Activated CD8-positive, alpha-beta T cell treated with anti-CD3 and anti-CD28 coated beads for 36 hours (primary cell): Measurements from ENCODE around the gene RNLS. TPM values are rescaled to one million over a fixed set of nuclear protein-coding genes. Genes with fewer than 3 reads are reported as not detected.
A peak's percentile ranks its signal among the peaks of the same experiment; 100 is the strongest.

ENCODE experiments used
- ATAC-seq: fragments of 200-7000 bp; cut with Tn5 transposase; one replicate; pipeline ENCODE4 v1.10.0; 2021; ENCODE audit warnings: mild to moderate bottlenecking, moderate library complexity
- CTCF ChIA-PET: fragments of 350-600 bp; sonication (Branson Sonifier 250); formaldehyde crosslinking; loops from one replicate; lab custom pipeline; 2021; ENCODE audit warnings: antibody characterized with exemption; lab: Charles Lee
- POLR2A ChIA-PET: fragments of 350-600 bp; sonication (Branson Sonifier 250); formaldehyde crosslinking; loops from one replicate; lab custom pipeline; 2021; ENCODE audit warnings: antibody characterized with exemption; lab: Charles Lee
- DNase-seq: peaks from one replicate; pipeline ENCODE4 v3.0.0-alpha.2; 2020
- H3K27ac Mint-ChIP-seq: one replicate; pipeline ENCODE4 v1.8.0; 2021; ENCODE audit warnings: mild to moderate bottlenecking, mixed read lengths
- H3K27me3 Mint-ChIP-seq: one replicate; pipeline ENCODE4 v1.8.0; 2021; ENCODE audit warnings: mixed read lengths
- H3K36me3 Mint-ChIP-seq: one replicate; pipeline ENCODE4 v1.8.0; 2021; ENCODE audit warnings: low read depth, mixed read lengths
- H3K4me1 Mint-ChIP-seq: one replicate; pipeline ENCODE4 v1.8.0; 2021; ENCODE audit warnings: low read depth, mixed read lengths
- H3K4me3 Mint-ChIP-seq: one replicate; pipeline ENCODE4 v1.8.0; 2021; ENCODE audit warnings: mild to moderate bottlenecking, moderate library complexity, mixed read lengths
- H3K9me3 Mint-ChIP-seq: one replicate; pipeline ENCODE4 v1.8.0; 2021; ENCODE audit warnings: mixed read lengths
- CTCF ChIP-seq: fragments of 200-600 bp; IDR thresholded peaks from one replicate; pipeline ENCODE4 v1.8.0; 2022; ENCODE audit warnings: antibody characterized with exemption, mild to moderate bottlenecking
- intact Hi-C: fragments of 100-400 bp; cut with micrococcal nuclease; formaldehyde crosslinking; loops from one replicate; pipeline ENCODE4 v1.10.0; 2022
- total RNA-seq, 2 experiments: library from RNA; stranded (reverse); gene quantifications; one replicate each; pipeline ENCODE4 v1.2.3, GENCODE V29; 2021

The RNLS gene
- total RNA-seq, 2 experiments from 2014 or later, result 4.5 TPM

GRCh38 chr10:88594482-88594881 lies 11.4 kb upstream of the RNLS start:
- no peaks in the 10 kb centered on the region for H3K36me3 Mint-ChIP-seq
- no peak for ATAC-seq
- peaks cover 6% of the 10 kb centered on the region for H3K27me3 Mint-ChIP-seq
- intact Hi-C loops, result no loop called here
- DNase-seq, result no peak
- peaks cover 9% of the 10 kb centered on the region for H3K4me1 Mint-ChIP-seq
- H3K27ac Mint-ChIP-seq, result no peak overlapping the region
- POLR2A ChIA-PET, result no interaction called here
- no peaks in the 10 kb centered on the region for H3K9me3 Mint-ChIP-seq
- CTCF ChIA-PET, result no interaction called here
- no peak overlapping the region for H3K4me3 Mint-ChIP-seq
- no peak for TF ChIP-seq CTCF

- H3K27me3 Mint-ChIP-seq, result peaks cover 8% of the 10 kb centered on the region
- ChIA-PET POLR2A (interaction anchor here (0.6 to 1.6 kb wide), 2 partner anchors 10 to 66 kb away, joined by 3 to 4 read pairs; partner anchors contain the start of gene RNLS), CTCF (interaction anchor here (1.4 kb wide), 1 partner anchor 67 kb away, joined by 3 read pairs; no protein-coding TSS in a partner anchor)
- peaks cover 1% of the 10 kb centered on the region for H3K4me1 Mint-ChIP-seq
- DNase-seq (no peak), ATAC-seq (no peak)
- H3K36me3 Mint-ChIP-seq, result no peaks in the 10 kb centered on the region
- TF ChIP-seq CTCF, result no peak
- H3K4me3 Mint-ChIP-seq, result no peak overlapping the region
- no peak overlapping the region for H3K27ac Mint-ChIP-seq
- no peaks in the 10 kb centered on the region for H3K9me3 Mint-ChIP-seq
- intact Hi-C loops, result no loop called here
Measured at GRCh38 chr10:88592906-88593305, 9.8 kb upstream of the RNLS start.

- POLR2A ChIA-PET, result interaction anchor here (0.6 to 1.6 kb wide), 2 partner anchors 9 to 66 kb away, joined by 3 to 4 read pairs; partner anchors contain the start of gene RNLS
- no peak for DNase-seq
- CTCF ChIA-PET, result interaction anchor here (1.0 kb wide), 1 partner anchor 9 kb away, joined by 3 read pairs; the partner anchor contains the start of gene RNLS
Measured at GRCh38 chr10:88592381-88592780, 9.3 kb upstream of the RNLS start.

GRCh38 chr10:88586462-88586861 lies 3.3 kb upstream of the RNLS start, which contains the start of gene LIPJ:
Gene LIPJ, plus strand, starts transcription at chr10:88586762. Its CDS starts 3,926 bp downstream, at chr10:88590688.
- Mint-ChIP-seq H3K36me3 (peaks cover 2% of the 10 kb centered on the region), H3K27me3 (peaks cover 5% of the 10 kb centered on the region), H3K27ac (no peak within 1 kb of the TSS), H3K9me3 (peaks cover 1% of the 10 kb centered on the region), H3K4me3 (no peak within 1 kb of the TSS), H3K4me1 (peaks cover 11% of the 10 kb centered on the region)
- POLR2A ChIA-PET, result no interaction called here
- CTCF ChIA-PET, result no interaction called here
- ATAC-seq, result no peak
- no peak for TF ChIP-seq CTCF
- no peak for DNase-seq
- intact Hi-C loops, result no loop called here

More at GRCh38 chr10:88592381-88592780, 9.3 kb upstream of the RNLS start:
- no peaks in the 10 kb centered on the region for H3K36me3 Mint-ChIP-seq
- no peak overlapping the region for H3K4me3 Mint-ChIP-seq
- ATAC-seq, result no peak
- no peaks in the 10 kb centered on the region for H3K9me3 Mint-ChIP-seq
- no peak overlapping the region for H3K27ac Mint-ChIP-seq
- H3K4me1 Mint-ChIP-seq, result no peaks in the 10 kb centered on the region
- intact Hi-C loops, result no loop called here
- H3K27me3 Mint-ChIP-seq, result peaks cover 8% of the 10 kb centered on the region
- TF ChIP-seq CTCF, result no peak

GRCh38 chr10:88583584-88583957 lies 453 bp upstream of the RNLS start:
- ATAC-seq (no peak), DNase-seq (no peak)
- peaks cover 2% of the 10 kb centered on the region for H3K36me3 Mint-ChIP-seq
- TF ChIP-seq CTCF, result no peak
- intact Hi-C loops, result no loop called here
- peak overlapping the region; percentile 90 for H3K27ac Mint-ChIP-seq
- no peaks in the 10 kb centered on the region for H3K27me3 Mint-ChIP-seq
- H3K4me3 Mint-ChIP-seq, result peak overlapping the region; percentile 81
- peaks cover 1% of the 10 kb centered on the region for H3K9me3 Mint-ChIP-seq
- ChIA-PET POLR2A (interaction anchor here (0.6 to 1.2 kb wide), 3 partner anchors 10 to 245 kb away, joined by 3 to 4 read pairs (median 4); no protein-coding TSS in a partner anchor), CTCF (interaction anchor here (0.7 to 1.9 kb wide), 30 partner anchors 8 to 718 kb away, joined by 3 to 15 read pairs (median 4); no protein-coding TSS in a partner anchor)
- peaks cover 11% of the 10 kb centered on the region for H3K4me1 Mint-ChIP-seq
